ENCODE results near the gene DACH1. TPM values are rescaled to one million over a fixed set of nuclear protein-coding genes. Genes with fewer than 3 reads are reported as not detected.

The DACH1 gene
- total RNA-seq, 4 donors from 2014 or later = 0.08 to 2.3 (median 0.71) TPM

- Histone ChIP-seq H3K4me1 (no peaks in the 10 kb centered on the region), H3K27me3 (no peaks in the 10 kb centered on the region), H3K36me3 (no peaks in the 10 kb centered on the region), H3K9me3 (no peaks in the 10 kb centered on the region), H3K27ac (peak overlapping the region in 2 of 4 donors; percentile 6 to 37), H3K4me3 (no peak overlapping the region)
- intact Hi-C loops (cut with DNase I) = no loop called here
- no peak for DNase-seq
- WGBS, 2 donors = 44 to 57% methylated on average over 5 of the region's 5 CpGs
- TF ChIP-seq CTCF (IDR thresholded peaks at IDR 0.05) = no peak
- no peak for TF ChIP-seq POLR2A (IDR thresholded peaks at IDR 0.05)
Measured at GRCh38 chr13:71624653-71625600, 242.1 kb downstream of the DACH1 start.

DNA sequence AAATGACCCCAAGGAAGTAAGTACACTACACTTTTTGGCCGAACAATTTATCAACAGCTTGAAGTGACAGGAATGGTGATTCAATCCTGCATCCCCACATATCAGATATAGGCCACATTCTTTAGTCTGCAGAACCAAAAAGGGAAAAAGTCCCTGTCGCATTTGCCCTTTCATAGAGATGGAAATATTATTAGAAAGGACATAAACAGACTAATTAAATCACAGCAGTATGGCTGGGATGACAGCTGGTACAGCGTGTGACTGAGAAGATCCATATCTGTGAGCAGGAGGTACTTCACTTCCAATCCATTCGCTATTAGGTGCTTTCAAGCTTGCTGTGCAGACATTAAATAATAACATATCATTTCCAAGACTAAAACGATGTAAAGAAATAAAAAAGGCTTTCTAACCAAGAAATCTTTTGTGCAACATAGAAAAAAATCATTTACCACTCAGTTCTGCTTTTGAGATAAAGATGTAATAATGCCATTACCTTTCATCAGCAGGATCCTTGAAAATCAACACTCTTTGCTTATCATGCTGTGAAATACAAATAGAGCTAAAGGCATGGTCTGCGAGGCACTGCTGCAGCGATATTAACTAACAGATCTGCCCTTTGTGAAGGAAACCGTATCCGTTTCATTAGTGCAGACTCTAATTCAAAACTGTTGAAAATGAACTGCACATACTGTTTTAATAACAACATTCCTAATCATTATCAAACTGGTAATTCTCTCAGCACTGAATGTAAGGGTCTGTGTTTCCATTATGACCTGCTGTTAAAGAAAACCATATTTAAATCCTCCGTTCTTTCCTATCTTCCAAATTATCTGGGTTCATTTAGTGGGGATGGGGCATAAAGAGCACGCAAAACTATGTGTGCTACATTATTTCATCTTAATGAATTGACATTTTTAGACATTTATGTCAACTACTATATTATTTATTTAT, 245.6 kb downstream of the DACH1 start:
- TF ChIP-seq POLR2A (IDR thresholded peaks at IDR 0.05) (no peak), CTCF (IDR thresholded peaks at IDR 0.05) (no peak)
- no peak overlapping the region for H3K4me3 ChIP-seq
- 60 to 66% methylated on average over 11 of the region's 11 CpGs for WGBS, 2 donors
- H3K4me1 ChIP-seq = no peaks in the 10 kb centered on the region
- no peaks in the 10 kb centered on the region for H3K9me3 ChIP-seq
- DNase-seq = no peak
- no peaks in the 10 kb centered on the region for H3K36me3 ChIP-seq
- H3K27ac ChIP-seq = no peak overlapping the region
- no peaks in the 10 kb centered on the region for H3K27me3 ChIP-seq
- intact Hi-C loops (cut with DNase I) = no loop called here

- TF ChIP-seq CTCF (IDR thresholded peaks at IDR 0.05) (no peak), POLR2A (IDR thresholded peaks at IDR 0.05) (no peak)
- H3K4me1 ChIP-seq = no peaks in the 10 kb centered on the region
- no peak overlapping the region for H3K27ac ChIP-seq
- H3K27me3 ChIP-seq = no peaks in the 10 kb centered on the region
- H3K36me3 ChIP-seq = no peaks in the 10 kb centered on the region
- no peak for DNase-seq
- no peaks in the 10 kb centered on the region for H3K9me3 ChIP-seq
- H3K4me3 ChIP-seq = no peak overlapping the region
- intact Hi-C loops (cut with DNase I) = no loop called here
Measured at GRCh38 chr13:71619096-71619495, 247.9 kb downstream of the DACH1 start.

- Histone ChIP-seq H3K4me3 (no peak overlapping the region), H3K27me3 (no peaks in the 10 kb centered on the region), H3K9me3 (no peaks in the 10 kb centered on the region), H3K4me1 (no peaks in the 10 kb centered on the region), H3K36me3 (no peaks in the 10 kb centered on the region), H3K27ac (no peak overlapping the region)
- DNase-seq = no peak
- TF ChIP-seq CTCF (IDR thresholded peaks at IDR 0.05) = no peak
- TF ChIP-seq POLR2A (IDR thresholded peaks at IDR 0.05) = no peak
- intact Hi-C loops (cut with DNase I) = no loop called here
Measured at GRCh38 chr13:71618159-71618558, 248.8 kb downstream of the DACH1 start.

DNA sequence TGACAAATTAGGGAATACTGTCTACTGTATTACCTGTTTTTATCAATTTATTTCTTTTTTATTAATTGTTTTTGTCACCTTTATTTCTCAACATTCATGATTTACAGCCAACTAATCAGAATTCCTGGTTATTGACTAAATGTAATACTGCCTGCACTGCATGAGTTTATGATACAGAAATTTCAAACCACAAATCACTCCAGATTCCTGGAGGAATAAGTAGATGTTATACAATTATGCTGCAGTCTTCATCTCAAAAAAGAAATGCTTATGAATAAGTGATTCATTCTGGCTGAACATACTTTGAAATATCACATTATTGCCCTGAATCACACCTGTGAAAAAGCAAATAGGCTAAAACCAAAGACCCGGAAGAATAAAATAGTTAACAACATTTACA, 249.7 kb downstream of the DACH1 start:
- no peaks in the 10 kb centered on the region for H3K4me1 ChIP-seq
- no peak overlapping the region for H3K27ac ChIP-seq
- H3K36me3 ChIP-seq = no peaks in the 10 kb centered on the region
- DNase-seq = no peak
- intact Hi-C loops (cut with DNase I) = no loop called here
- H3K4me3 ChIP-seq = no peak overlapping the region
- TF ChIP-seq POLR2A (IDR thresholded peaks at IDR 0.05) (no peak), CTCF (IDR thresholded peaks at IDR 0.05) (no peak)
- no peaks in the 10 kb centered on the region for H3K9me3 ChIP-seq
- WGBS, 2 donors = 72 to 85% methylated on average over 1 of the region's 1 CpG
- no peaks in the 10 kb centered on the region for H3K27me3 ChIP-seq

Data from esophagus squamous epithelium (tissue), 5 donors.